NCI-H2227 treated with DMSO at 0.1 percent for 48 hours (cell line): ENCODE results near the gene MYBL2.
"Not testable (repeated sequence)": the region's sequence is repeated elsewhere in the genome, so short reads cannot be mapped to it uniquely, and the experiment has no call there.

Experiments used
- DNase-seq: peaks from one replicate; lab custom pipeline; 2025; lab: John Stamatoyannopoulos, UW

MYBL2 gene

GRCh38 chr20:43666376-43667328 is at the start of gene MYBL2:
TSS of gene MYBL2 (plus strand) at chr20:43667114. CDS start at chr20:43667284, 170 bp downstream.
- DNase-seq, result peak; percentile 59

GRCh38 chr20:43631598-43631997 is 35.3 kb upstream of the MYBL2 start:
- no peak for DNase-seq

GRCh38 chr20:43636429-43636828 is 30.5 kb upstream of the MYBL2 start:
- DNase-seq, result no peak

GRCh38 chr20:43642548-43642947 is 24.4 kb upstream of the MYBL2 start:
- DNase-seq, result no peak

- DNase-seq, result no peak
These were observed 15.9 kb upstream of the MYBL2 start for GRCh38 chr20:43650997-43651525.

- not testable (repeated sequence) for DNase-seq
These were observed 15.2 kb upstream of the MYBL2 start for GRCh38 chr20:43651650-43652184.

GRCh38 chr20:43653966-43654365 is 12.9 kb upstream of the MYBL2 start:
- no peak for DNase-seq

GRCh38 chr20:43655176-43655575 is 11.7 kb upstream of the MYBL2 start:
- not testable (repeated sequence) for DNase-seq

GRCh38 chr20:43655937-43656336 is 11.0 kb upstream of the MYBL2 start:
- DNase-seq, result no peak

- DNase-seq, result peak; percentile 3
These were observed 8.7 kb upstream of the MYBL2 start for GRCh38 chr20:43658069-43658722.

GRCh38 chr20:43658723-43659419 is 8.0 kb upstream of the MYBL2 start:
- no peak for DNase-seq

- DNase-seq, result no peak
These were observed 3.8 kb upstream of the MYBL2 start for GRCh38 chr20:43662943-43663655.

- DNase-seq, result no peak
These were observed 1.3 kb upstream of the MYBL2 start for GRCh38 chr20:43665466-43666176.

GRCh38 chr20:43667341-43668132 is 623 bp downstream of the MYBL2 start:
- DNase-seq, result no peak

GRCh38 chr20:43669332-43669731 is 2.4 kb downstream of the MYBL2 start:
- DNase-seq, result no peak

GRCh38 chr20:43670423-43670822 is 3.5 kb downstream of the MYBL2 start:
- DNase-seq, result no peak

- DNase-seq, result no peak
These were observed 9.5 kb downstream of the MYBL2 start for GRCh38 chr20:43676368-43676767.

GRCh38 chr20:43680981-43681380 is 14.1 kb downstream of the MYBL2 start:
- no peak for DNase-seq

- DNase-seq, result no peak
These were observed 14.6 kb downstream of the MYBL2 start for GRCh38 chr20:43681468-43681942.

GRCh38 chr20:43681991-43682410 is 15.1 kb downstream of the MYBL2 start:
- DNase-seq, result no peak
